ENCODE measurements around the gene IQCM. TPM values are rescaled to one million over a fixed set of nuclear protein-coding genes. Genes with fewer than 3 reads are reported as not detected.

Gene IQCM
- total and polyA plus RNA-seq, 2 donors (not counting 3 experiments of a cell fraction or from before 2014, with no cell fraction given): not detected

DNA sequence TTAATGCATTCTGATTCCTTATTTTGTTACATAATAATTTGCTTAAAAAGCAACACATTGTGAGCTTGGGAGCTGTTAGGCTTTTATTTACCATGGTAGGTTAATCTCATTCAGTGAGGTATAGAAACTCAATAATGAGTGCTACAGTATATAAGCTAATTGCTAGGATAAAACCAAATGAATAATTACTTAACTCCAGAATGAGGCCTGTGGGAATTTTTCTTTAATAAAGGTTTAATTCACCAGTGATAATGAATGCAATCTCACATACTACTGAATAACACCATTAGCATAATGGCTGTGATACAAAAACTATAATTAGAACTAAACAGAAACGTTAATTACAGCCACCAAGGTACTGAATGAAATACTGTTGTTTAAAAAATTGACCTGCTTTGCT, 326.3 kb downstream of the IQCM start:
- no peaks in the 10 kb centered on the region for H3K36me3 ChIP-seq (ENCODE audit: control insufficient read depth in 2 of 2, extremely low read depth in 1 of 2, insufficient read depth in 2 of 2, low read length in 2 of 2)
- dilution Hi-C loops (cut with MboI; ENCODE audit: extremely low pct_ligation_motif_present, low sequenced_read_pairs) (no loop called here), intact Hi-C loops (cut with micrococcal nuclease) (no loop called here)
- H3K4me2 ChIP-seq (ENCODE audit: insufficient read depth, low read length): no peak overlapping the region
- CTCF ChIA-PET: no interaction called here
- H3K27ac ChIP-seq (ENCODE audit: insufficient read depth, low read depth, low read length): no peak overlapping the region
- H3K79me2 ChIP-seq (ENCODE audit: control insufficient read depth, insufficient read depth, low read length): no peaks in the 10 kb centered on the region
- TF ChIP-seq MYC (IDR thresholded peaks at IDR 0.05; ENCODE audit: low read depth, low read length) (no peak), MAX (IDR thresholded peaks at IDR 0.05; ENCODE audit: insufficient read depth, insufficient read length) (no peak), FOS (IDR thresholded peaks at IDR 0.05; ENCODE audit: borderline replicate concordance, insufficient read depth, low read length) (no peak), CTCF (IDR thresholded peaks at IDR 0.05; ENCODE audit: extremely low read depth in 1 of 2, insufficient read depth in 1 of 2, low read depth in 1 of 2, low read length in 2 of 2) (no peak), GATA2 (IDR thresholded peaks at IDR 0.05; ENCODE audit: insufficient read depth, insufficient read length, low read depth, low read length) (no peak), POLR2A (IDR thresholded peaks at IDR 0.05; ENCODE audit: low read depth, low read length) (no peak), EZH2 (IDR thresholded peaks at IDR 0.05; ENCODE audit: borderline replicate concordance, low read depth, low read length, severe bottlenecking) (no peak), POLR2AphosphoS5 (IDR thresholded peaks at IDR 0.05; ENCODE audit: insufficient read depth, low read depth, low read length) (no peak)
- H3K9ac ChIP-seq (replicated peaks; ENCODE audit: extremely low read depth, insufficient read depth, low read length): no peak overlapping the region
- DNase-seq (ENCODE audit: low read depth, low spot score) (no peak), FAIRE-seq (no peak)
- H3K9me3 ChIP-seq (replicated peaks; ENCODE audit: control insufficient read depth, insufficient read depth, low read length): no peaks in the 10 kb centered on the region
- POLR2A ChIA-PET: no interaction called here
- H3K27me3 ChIP-seq (ENCODE audit: control insufficient read depth in 2 of 2, insufficient read depth in 2 of 2, low read length in 2 of 2): no peaks in the 10 kb centered on the region
- H3K9me1 ChIP-seq (replicated peaks; ENCODE audit: control insufficient read depth, extremely low read depth, insufficient read depth, low read length): no peaks in the 10 kb centered on the region
- H4K20me1 ChIP-seq (replicated peaks; ENCODE audit: control insufficient read depth, extremely low read depth, insufficient read depth, low read length): no peaks in the 10 kb centered on the region
- H3K4me1 ChIP-seq (ENCODE audit: control insufficient read depth, extremely low read depth, insufficient read depth, low read length): no peaks in the 10 kb centered on the region
- no peak overlapping the region for H3K4me3 ChIP-seq (replicated peaks in 1 of 3; ENCODE audit: insufficient read depth in 1 of 3, low read depth in 1 of 3, low read length in 3 of 3)
- H2AFZ ChIP-seq (ENCODE audit: low read depth, low read length): no peak overlapping the region
- BruUV-seq (replicated peaks): no TSS peak
